Chondrocyte (in vitro differentiated cells): ENCODE results near the gene PADI2. TPM values are rescaled to one million over a fixed set of nuclear protein-coding genes. Genes with fewer than 3 reads are reported as not detected.

Source experiments
- DNase-seq: peaks from one replicate; pipeline ENCODE4 v3.0.0; 2021; ENCODE audit warnings: mixed read lengths, low spot score
- H3K27ac Mint-ChIP-seq: one replicate; pipeline ENCODE4 v1.8.0; 2021; ENCODE audit warnings: mild to moderate bottlenecking, moderate library complexity, mixed read lengths; ENCODE audit not compliant: unreplicated experiment
- H3K27me3 Mint-ChIP-seq: 2 replicates; pipeline ENCODE4 v1.8.0; 2021; ENCODE audit warnings: low read depth, mixed read lengths
- H3K36me3 Mint-ChIP-seq: 2 replicates; pipeline ENCODE4 v1.8.0; 2021; ENCODE audit warnings: low read depth, mixed read lengths
- H3K4me1 Mint-ChIP-seq: 2 replicates; pipeline ENCODE4 v1.8.0; 2021; ENCODE audit warnings: low read depth, mild to moderate bottlenecking, mixed read lengths
- H3K4me3 Mint-ChIP-seq: one replicate; pipeline ENCODE4 v1.8.0; 2021; ENCODE audit warnings: mild to moderate bottlenecking, moderate library complexity, mixed read lengths; ENCODE audit not compliant: unreplicated experiment
- H3K9me3 Mint-ChIP-seq: 2 replicates; pipeline ENCODE4 v1.8.0; 2021; ENCODE audit warnings: low read depth, mixed read lengths
- total RNA-seq: library from RNA; stranded (reverse); gene quantifications from 3 replicates; pipeline ENCODE4 v1.2.1, GENCODE V29; 2021
- TF ChIP-seq, protein P1 (sequence below): fragments of 200-600 bp; sonication (generic); IDR thresholded peaks from 2 replicates; pipeline ENCODE4 v1.5.0; 2021; ENCODE audit warnings: antibody characterized with exemption, mild to moderate bottlenecking, moderate library complexity

Gene PADI2
- total RNA-seq, 1 donor from 2014 or later = 74.9 TPM

DNA sequence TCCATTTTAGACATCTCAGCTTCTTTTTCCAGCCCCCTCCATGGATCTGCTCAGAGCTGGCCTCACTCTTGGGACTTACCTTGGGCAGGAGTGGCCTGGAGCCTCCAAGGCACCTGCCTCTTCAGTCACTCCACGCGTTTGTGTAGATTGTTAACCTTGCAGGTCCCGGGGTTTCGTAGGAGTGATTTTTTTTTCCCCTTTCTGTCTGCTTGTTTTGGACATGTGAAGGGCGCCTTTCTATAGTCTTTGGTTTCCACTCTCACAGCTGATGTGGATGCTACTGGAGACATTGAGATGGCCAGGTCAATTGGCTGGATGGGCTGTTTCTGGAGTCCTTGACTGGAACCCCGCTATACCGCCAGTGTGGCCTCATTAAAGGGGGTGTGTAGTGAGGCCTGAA, 63.5 kb downstream of the PADI2 start:
- Mint-ChIP-seq H3K36me3 (peaks cover 2% of the 10 kb centered on the region), H3K27me3 (peaks cover 4% of the 10 kb centered on the region), H3K27ac (no peak overlapping the region), H3K4me1 (peaks cover 24% of the 10 kb centered on the region), H3K4me3 (no peak overlapping the region), H3K9me3 (no peaks in the 10 kb centered on the region)
- TF ChIP-seq, protein P1, sequence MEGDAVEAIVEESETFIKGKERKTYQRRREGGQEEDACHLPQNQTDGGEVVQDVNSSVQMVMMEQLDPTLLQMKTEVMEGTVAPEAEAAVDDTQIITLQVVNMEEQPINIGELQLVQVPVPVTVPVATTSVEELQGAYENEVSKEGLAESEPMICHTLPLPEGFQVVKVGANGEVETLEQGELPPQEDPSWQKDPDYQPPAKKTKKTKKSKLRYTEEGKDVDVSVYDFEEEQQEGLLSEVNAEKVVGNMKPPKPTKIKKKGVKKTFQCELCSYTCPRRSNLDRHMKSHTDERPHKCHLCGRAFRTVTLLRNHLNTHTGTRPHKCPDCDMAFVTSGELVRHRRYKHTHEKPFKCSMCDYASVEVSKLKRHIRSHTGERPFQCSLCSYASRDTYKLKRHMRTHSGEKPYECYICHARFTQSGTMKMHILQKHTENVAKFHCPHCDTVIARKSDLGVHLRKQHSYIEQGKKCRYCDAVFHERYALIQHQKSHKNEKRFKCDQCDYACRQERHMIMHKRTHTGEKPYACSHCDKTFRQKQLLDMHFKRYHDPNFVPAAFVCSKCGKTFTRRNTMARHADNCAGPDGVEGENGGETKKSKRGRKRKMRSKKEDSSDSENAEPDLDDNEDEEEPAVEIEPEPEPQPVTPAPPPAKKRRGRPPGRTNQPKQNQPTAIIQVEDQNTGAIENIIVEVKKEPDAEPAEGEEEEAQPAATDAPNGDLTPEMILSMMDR = no peak
- no peak for DNase-seq

DNA sequence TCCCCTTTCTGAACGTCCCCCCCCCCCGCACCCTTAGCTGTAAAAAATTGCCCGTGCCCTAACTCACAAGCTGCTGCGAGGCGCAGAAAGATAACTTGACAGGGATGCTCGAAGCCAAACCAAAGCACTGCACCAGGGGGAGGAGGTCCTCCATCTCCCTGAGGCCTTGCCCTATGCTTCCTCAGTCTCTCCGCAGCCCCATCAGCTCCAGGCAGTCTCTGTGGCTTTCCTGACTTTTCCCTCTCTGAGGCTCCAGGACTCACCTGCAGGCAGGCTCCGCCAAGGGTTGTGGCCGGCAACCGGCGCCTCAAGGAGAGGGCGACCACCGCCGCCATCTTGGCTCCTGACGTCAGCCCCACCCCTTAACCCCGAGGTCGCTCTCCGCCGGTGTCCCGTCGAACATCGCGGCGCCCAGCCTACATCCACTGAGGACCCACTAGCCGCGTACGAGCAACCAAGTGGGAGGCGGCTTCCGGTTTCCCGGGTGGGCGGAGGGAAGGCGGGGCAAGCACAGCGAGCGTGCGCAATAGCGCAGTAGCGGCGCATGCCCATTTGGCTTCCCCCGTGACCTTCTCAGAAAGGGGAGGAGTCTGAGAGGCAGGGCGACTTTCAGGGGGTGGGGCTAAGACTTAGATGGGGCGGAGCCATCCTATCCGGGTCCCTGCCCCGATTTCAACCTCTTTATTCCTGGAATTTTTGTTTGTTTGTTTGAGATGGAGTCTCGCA, 65.4 kb downstream of the PADI2 start, which contains the start of gene SDHB:
SDHB (minus strand) TSS at position 348 of the 726 bp plus-strand sequence; CDS start at position 335, 13 bp downstream.
- peak; percentile 100 for DNase-seq
- H3K27me3 Mint-ChIP-seq = peaks cover 4% of the 10 kb centered on the region
- peak within 1 kb of the TSS; percentile 98 for H3K27ac Mint-ChIP-seq
- peaks cover 2% of the 10 kb centered on the region for H3K36me3 Mint-ChIP-seq
- no peaks in the 10 kb centered on the region for H3K9me3 Mint-ChIP-seq
- H3K4me1 Mint-ChIP-seq = peaks cover 24% of the 10 kb centered on the region
- peak within 1 kb of the TSS; percentile 99 for H3K4me3 Mint-ChIP-seq
- TF ChIP-seq, protein P1 = no peak

DNA sequence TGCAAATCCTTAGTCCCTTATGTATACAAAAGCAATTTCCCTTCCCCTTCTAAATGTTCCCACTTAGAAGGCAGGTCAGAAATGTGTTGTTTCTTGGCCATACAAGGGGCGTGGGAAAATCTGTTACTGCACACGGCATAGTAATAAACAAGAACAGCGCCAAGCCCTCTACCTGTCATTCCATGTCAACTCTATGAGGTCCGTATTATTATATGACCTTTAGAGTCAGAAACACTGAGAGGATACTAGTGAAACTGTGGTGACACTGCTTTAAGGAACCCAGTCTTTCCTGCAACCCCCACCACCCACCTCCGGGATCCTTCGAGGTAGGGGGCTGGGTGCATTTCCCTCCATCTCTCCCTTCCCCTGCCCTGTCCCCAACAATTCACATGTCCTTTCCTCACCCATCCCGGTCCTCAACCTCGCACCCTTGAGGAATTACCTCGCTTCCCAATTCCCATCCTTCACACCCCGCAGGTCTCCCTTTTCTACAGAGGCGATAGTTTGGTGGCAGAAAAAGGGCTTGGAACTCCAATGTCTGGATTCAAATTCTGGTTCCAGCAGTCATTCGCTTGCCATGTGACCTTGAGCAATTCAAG, 66.1 kb downstream of the PADI2 start:
- Mint-ChIP-seq H3K27ac (peak overlapping the region; percentile 98), H3K36me3 (peaks cover 2% of the 10 kb centered on the region), H3K9me3 (no peaks in the 10 kb centered on the region), H3K4me3 (peak overlapping the region; percentile 99), H3K27me3 (peaks cover under 1% of the 10 kb centered on the region), H3K4me1 (peaks cover 24% of the 10 kb centered on the region)
- no peak for DNase-seq
- TF ChIP-seq, protein P1 = no peak

DNA sequence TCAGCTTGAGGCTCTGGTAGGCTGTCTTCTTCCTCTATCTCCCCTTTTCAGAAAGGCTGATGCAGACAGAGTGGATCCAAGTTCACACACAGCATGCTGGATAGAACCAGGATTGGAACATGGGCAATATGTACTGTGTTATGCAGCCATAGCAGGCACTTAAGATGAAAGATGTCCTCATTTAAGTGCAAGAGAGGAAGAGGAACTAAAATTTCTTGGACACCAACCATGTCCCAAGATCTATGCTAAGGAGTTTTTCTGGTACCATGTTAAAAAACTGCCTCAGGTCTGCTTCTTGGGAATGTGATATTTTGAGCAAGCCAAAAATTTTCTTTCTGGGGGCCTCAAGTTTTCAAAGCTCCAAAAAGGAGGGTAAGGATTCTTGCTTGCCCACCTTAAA, 66.6 kb downstream of the PADI2 start:
- TF ChIP-seq, protein P1 = no peak
- Mint-ChIP-seq H3K27me3 (no peaks in the 10 kb centered on the region), H3K36me3 (peaks cover 2% of the 10 kb centered on the region), H3K4me3 (peak overlapping the region; percentile 99), H3K27ac (peak overlapping the region; percentile 41), H3K9me3 (no peaks in the 10 kb centered on the region), H3K4me1 (peaks cover 24% of the 10 kb centered on the region)
- no peak for DNase-seq

DNA sequence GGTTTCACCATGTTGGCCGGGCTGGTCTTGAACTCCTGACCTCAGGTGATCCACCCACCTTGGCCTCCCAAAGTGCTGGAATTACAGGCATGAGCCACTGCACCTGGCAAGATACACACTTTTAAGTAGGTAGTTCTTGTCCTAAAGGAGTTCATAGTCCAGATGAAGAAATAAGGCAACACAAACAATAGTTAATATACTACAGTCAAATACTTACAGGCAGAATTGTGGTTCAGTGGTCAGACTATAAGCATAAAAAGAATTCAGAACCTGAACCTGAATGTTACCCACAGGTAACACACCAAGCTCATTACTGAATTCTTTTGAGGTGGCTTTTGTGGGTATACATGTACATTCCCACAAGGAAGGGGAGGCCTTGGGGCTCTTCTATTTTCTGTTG, 67.2 kb downstream of the PADI2 start:
- Mint-ChIP-seq H3K36me3 (peaks cover 2% of the 10 kb centered on the region), H3K27ac (no peak overlapping the region)

More for the DNA sequence above, 67.2 kb downstream of the PADI2 start:
- no peaks in the 10 kb centered on the region for H3K9me3 Mint-ChIP-seq
- H3K27me3 Mint-ChIP-seq = no peaks in the 10 kb centered on the region
- TF ChIP-seq, protein P1 = no peak
- peaks cover 24% of the 10 kb centered on the region for H3K4me1 Mint-ChIP-seq
- no peak for DNase-seq
- H3K4me3 Mint-ChIP-seq = no peak overlapping the region
